PFSK-1 (cell line): ENCODE measurements around the gene BAHCC1.

ENCODE experiments used
- FOXP2 ChIP-seq: optimal IDR thresholded peaks from 2 replicates; pipeline ENCODE3; 2011; ENCODE audit warnings: borderline replicate concordance, control low read depth, inconsistent platforms; ENCODE audit not compliant: insufficient read depth; ENCODE audit errors: extremely low read length, extremely low read depth
- POLR2AphosphoS5 ChIP-seq: IDR thresholded peaks from 2 replicates; pipeline ENCODE4 v1.6.1; 2012; ENCODE audit warnings: low read depth, mild to moderate bottlenecking, control low read depth, low read length, moderate library complexity
- REST ChIP-seq, 2 experiments: IDR thresholded peaks; 2 replicates each; pipeline versions ENCODE4 v1.6.1 to v1.8.0; 2011 to 2012; ENCODE audit warnings: low read depth in 2 of 2, low read length in 2 of 2, control low read depth in 1 of 2, inconsistent platforms in 1 of 2, mild to moderate bottlenecking in 1 of 2, moderate library complexity in 1 of 2; ENCODE audit not compliant: insufficient read depth in 1 of 2
- SIN3A ChIP-seq: IDR thresholded peaks from 2 replicates; pipeline ENCODE4 v1.6.1; 2012; ENCODE audit warnings: mild to moderate bottlenecking, low read length, moderate library complexity, borderline replicate concordance; ENCODE audit not compliant: insufficient read depth
- TAF1 ChIP-seq: IDR thresholded peaks from 2 replicates; pipeline ENCODE4 v1.6.1; 2012; ENCODE audit warnings: low read length, control low read depth, borderline replicate concordance; ENCODE audit not compliant: insufficient read depth

The BAHCC1 gene

DNA sequence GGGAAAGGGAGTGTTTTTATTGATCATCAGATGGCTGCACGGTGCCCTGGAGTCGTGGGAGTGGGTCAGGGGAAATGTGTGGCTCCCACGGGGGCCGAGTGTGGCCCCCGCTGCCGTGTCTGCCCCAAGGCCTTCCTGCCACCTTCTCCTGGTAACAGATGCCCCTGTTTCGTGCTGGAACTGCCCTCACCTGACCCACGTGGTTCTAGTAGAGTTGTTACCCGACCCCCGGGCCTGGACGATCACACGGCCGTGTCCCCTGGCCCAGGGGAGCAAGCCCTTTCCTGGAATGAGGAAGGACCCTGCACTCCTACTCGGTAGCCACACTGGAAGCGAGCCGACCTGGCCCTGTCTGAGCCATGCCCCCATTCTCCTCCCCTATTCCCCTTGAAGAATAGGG, 79.7 kb downstream of the BAHCC1 start:
- TF ChIP-seq SIN3A (no peak), POLR2AphosphoS5 (no peak), FOXP2 (no peak)

GRCh38 chr17:81476097-81476496, 80.8 kb downstream of the BAHCC1 start:
- TF ChIP-seq SIN3A (no peak), TAF1 (no peak), REST (IDR thresholded peaks at IDR 0.05; ENCODE audit: insufficient read depth in 1 of 2, low read depth in 2 of 2, low read length in 2 of 2) (no peak), FOXP2 (no peak), POLR2AphosphoS5 (no peak)

- no peak for TF ChIP-seq POLR2AphosphoS5
- TF ChIP-seq FOXP2: no peak
- TF ChIP-seq REST (IDR thresholded peaks at IDR 0.05; ENCODE audit: insufficient read depth in 1 of 2, low read depth in 2 of 2, low read length in 2 of 2): no peak
- no peak for TF ChIP-seq TAF1
- TF ChIP-seq SIN3A: no peak
Measured at GRCh38 chr17:81476635-81477034, 81.4 kb downstream of the BAHCC1 start.

- TF ChIP-seq POLR2AphosphoS5 (no peak), TAF1 (no peak), SIN3A (no peak), REST (IDR thresholded peaks at IDR 0.05; ENCODE audit: insufficient read depth in 1 of 2, low read depth in 2 of 2, low read length in 2 of 2) (no peak), FOXP2 (no peak)
Measured at GRCh38 chr17:81477173-81477572, 81.9 kb downstream of the BAHCC1 start.

- no peak for TF ChIP-seq TAF1
- TF ChIP-seq SIN3A: no peak
- TF ChIP-seq REST (IDR thresholded peaks at IDR 0.05; ENCODE audit: insufficient read depth in 1 of 2, low read depth in 2 of 2, low read length in 2 of 2): no peak
- TF ChIP-seq POLR2AphosphoS5: no peak
- no peak for TF ChIP-seq FOXP2
Measured at GRCh38 chr17:81478119-81478518, 82.9 kb downstream of the BAHCC1 start.
